Trophoblast cell (in vitro differentiated cells and primary cell): ENCODE results near the gene XRCC4.

Source experiments
- DNase-seq, 2 donors: peaks; one replicate each; pipeline ENCODE4 v3.0.0-alpha.2; 2016
- H2AFZ ChIP-seq: 2 replicates; pipeline ENCODE4 v1.6.1; 2013; ENCODE audit warnings: low read length, moderate library complexity, mild to moderate bottlenecking; ENCODE audit not compliant: insufficient read depth, poor library complexity
- H2AK5ac ChIP-seq: 2 replicates; pipeline ENCODE4 v1.6.1; 2013; ENCODE audit warnings: mild to moderate bottlenecking, low read length
- H2BK120ac ChIP-seq: 2 replicates; pipeline ENCODE4 v1.6.1; 2013; ENCODE audit warnings: low read length, mild to moderate bottlenecking, moderate library complexity; ENCODE audit not compliant: insufficient read depth, poor library complexity
- H2BK12ac ChIP-seq: 2 replicates; pipeline ENCODE4 v1.6.1; 2013; ENCODE audit warnings: mild to moderate bottlenecking, low read length, moderate library complexity
- H2BK5ac ChIP-seq: 2 replicates; pipeline ENCODE4 v1.6.1; 2013; ENCODE audit warnings: low read length, low read depth, moderate library complexity, mild to moderate bottlenecking; ENCODE audit not compliant: poor library complexity
- H3K14ac ChIP-seq: 2 replicates; pipeline ENCODE4 v1.6.1; 2013; ENCODE audit warnings: mild to moderate bottlenecking, low read length
- H3K18ac ChIP-seq: 2 replicates; pipeline ENCODE4 v1.6.1; 2013; ENCODE audit warnings: mild to moderate bottlenecking, low read length
- H3K23ac ChIP-seq: 2 replicates; pipeline ENCODE4 v1.6.1; 2013; ENCODE audit warnings: low read length
- H3K27ac ChIP-seq: 2 replicates; pipeline ENCODE4 v1.5.1; 2013; ENCODE audit warnings: low read depth, mild to moderate bottlenecking, inconsistent platforms, low read length, moderate library complexity
- H3K27me3 ChIP-seq: 2 replicates; pipeline ENCODE4 v1.6.1; 2013; ENCODE audit warnings: inconsistent platforms, mild to moderate bottlenecking, low read length, moderate library complexity; ENCODE audit not compliant: insufficient read depth
- H3K36me3 ChIP-seq, 2 experiments: 1 replicate in 1 of 2; 2 replicates in 1 of 2; pipeline ENCODE4 v1.6.1; 2013; ENCODE audit warnings: low read length in 2 of 2, mild to moderate bottlenecking in 2 of 2, moderate library complexity in 1 of 2; ENCODE audit not compliant: insufficient read depth in 2 of 2, control insufficient read depth in 1 of 2
- H3K4ac ChIP-seq: 2 replicates; pipeline ENCODE4 v1.6.1; 2013; ENCODE audit warnings: low read depth, mild to moderate bottlenecking, low read length, moderate library complexity
- H3K4me1 ChIP-seq, 2 experiments: 1 replicate in 1 of 2; 2 replicates in 1 of 2; pipeline ENCODE4 v1.6.1; 2013; ENCODE audit warnings: low read length in 2 of 2, mild to moderate bottlenecking in 2 of 2, moderate library complexity in 1 of 2; ENCODE audit not compliant: insufficient read depth in 2 of 2, control insufficient read depth in 1 of 2
- H3K4me2 ChIP-seq: 2 replicates; pipeline ENCODE4 v1.6.1; 2013; ENCODE audit warnings: inconsistent platforms, mild to moderate bottlenecking, low read length, moderate library complexity
- H3K4me3 ChIP-seq: 2 replicates; pipeline ENCODE4 v1.5.1; 2013; ENCODE audit warnings: mild to moderate bottlenecking, low read depth, low read length, inconsistent platforms
- H3K79me1 ChIP-seq: one replicate; pipeline ENCODE4 v1.6.1; 2013; ENCODE audit warnings: low read length
- H3K79me2 ChIP-seq: 2 replicates; pipeline ENCODE4 v1.6.1; 2013; ENCODE audit warnings: low read length, mild to moderate bottlenecking; ENCODE audit not compliant: control insufficient read depth, insufficient read depth, poor library complexity
- H3K9ac ChIP-seq: 2 replicates; pipeline ENCODE4 v1.6.1; 2013; ENCODE audit warnings: mild to moderate bottlenecking, low read length
- H3K9me3 ChIP-seq: 2 replicates; pipeline ENCODE4 v1.6.1; 2013; ENCODE audit warnings: low read depth, mild to moderate bottlenecking, control low read depth, inconsistent platforms, low read length; ENCODE audit not compliant: insufficient read depth
- H4K12ac ChIP-seq: 2 replicates; pipeline ENCODE4 v1.6.1; 2013; ENCODE audit warnings: low read depth, mild to moderate bottlenecking, low read length, moderate library complexity
- H4K8ac ChIP-seq: 2 replicates; pipeline ENCODE4 v1.6.1; 2013; ENCODE audit warnings: low read depth, mild to moderate bottlenecking, low read length, moderate library complexity
- H4K91ac ChIP-seq: one replicate; pipeline ENCODE4 v1.6.1; 2013; ENCODE audit warnings: low read depth, mild to moderate bottlenecking, low read length, moderate library complexity
- WGBS: extraction: QIAGEN DNeasy Blood & Tissue Kit; methylation state at CpG from one replicate; pipeline ENCODE4 v1.1.7; 2013; ENCODE audit warnings: missing lambda C conversion rate; ENCODE audit not compliant: insufficient read length, insufficient coverage; ENCODE audit errors: extremely low coverage; 5-methylcytosine and 5-hydroxymethylcytosine counted together

Gene XRCC4

GRCh38 chr5:83093692-83094091, 16.3 kb downstream of the XRCC4 start:
- Histone ChIP-seq H2BK12ac (no peak overlapping the region), H3K79me2 (no peaks in the 10 kb centered on the region), H3K9ac (no peak overlapping the region), H3K4me1 (peaks cover 6 to 8% of the 10 kb centered on the region in 2 experiments), H2BK5ac (no peak overlapping the region), H3K27ac (no peak overlapping the region), H2AFZ (no peak overlapping the region), H2BK120ac (no peak overlapping the region), H4K91ac (no peak overlapping the region), H3K23ac (no peak overlapping the region), H3K4ac (no peak overlapping the region), H3K4me3 (no peak overlapping the region), H3K9me3 (peaks cover 1% of the 10 kb centered on the region), H3K79me1 (peaks cover 4% of the 10 kb centered on the region), H2AK5ac (no peak overlapping the region), H3K27me3 (no peaks in the 10 kb centered on the region), H4K8ac (no peak overlapping the region), H3K14ac (no peak overlapping the region), H3K36me3 (peaks cover 0 to 2% of the 10 kb centered on the region in 2 experiments), H3K18ac (no peak overlapping the region), H3K4me2 (no peak overlapping the region), H4K12ac (no peak overlapping the region)
- no peak for DNase-seq
- no CpG with 5 or more reads among the region's 4 CpGs for WGBS

DNA sequence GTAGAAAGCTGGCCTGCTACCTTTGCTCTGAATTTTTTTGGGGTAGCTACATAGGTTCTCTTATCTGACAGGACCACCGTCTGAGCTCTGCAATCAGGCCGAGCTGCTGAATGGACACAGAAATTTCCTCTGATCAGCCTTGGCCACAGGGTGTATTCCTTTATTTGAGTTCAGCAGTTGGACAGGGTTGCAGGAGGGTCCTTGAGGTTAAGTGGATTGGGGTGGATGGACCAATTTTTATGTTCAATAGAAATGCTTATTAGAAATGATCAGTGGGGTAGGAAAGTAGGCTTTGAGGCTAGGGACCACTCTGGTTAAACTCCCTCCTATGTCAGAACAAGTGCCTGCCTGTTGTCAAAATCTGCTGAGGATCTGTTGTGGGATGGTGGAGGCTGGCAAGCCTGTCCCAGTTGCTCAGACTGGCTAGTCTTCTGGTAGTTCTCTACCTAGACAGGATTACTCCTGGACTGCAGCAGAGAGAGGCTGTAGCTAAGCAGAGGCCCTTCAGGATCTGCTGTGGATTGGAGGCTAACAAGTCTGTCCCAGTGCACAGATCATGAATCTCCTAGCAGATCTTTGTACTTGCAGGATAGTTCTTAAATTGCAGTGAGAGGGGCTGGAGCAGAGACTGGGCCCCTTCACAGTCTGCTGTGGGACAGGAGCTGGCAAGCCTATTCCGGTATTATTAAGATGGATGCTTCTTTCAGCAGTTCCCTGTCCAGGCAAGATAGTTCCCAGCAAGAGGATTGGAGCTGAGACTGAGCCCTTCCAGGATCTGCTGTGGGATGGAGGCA, 18.0 kb downstream of the XRCC4 start:
- Histone ChIP-seq H3K79me1 (peaks cover 4% of the 10 kb centered on the region), H2AK5ac (no peak overlapping the region), H2BK12ac (no peak overlapping the region), H3K4me3 (no peak overlapping the region), H2BK5ac (no peak overlapping the region), H3K9ac (no peak overlapping the region), H3K9me3 (no peaks in the 10 kb centered on the region), H2BK120ac (no peak overlapping the region), H3K36me3 (no peaks in the 10 kb centered on the region), H3K4ac (no peak overlapping the region), H3K4me1 (peaks cover 6 to 8% of the 10 kb centered on the region in 2 experiments), H3K79me2 (no peaks in the 10 kb centered on the region), H3K27me3 (no peaks in the 10 kb centered on the region), H4K12ac (no peak overlapping the region), H3K27ac (peak overlapping the region; percentile 13), H3K18ac (no peak overlapping the region), H3K14ac (no peak overlapping the region), H3K4me2 (no peak overlapping the region), H3K23ac (no peak overlapping the region), H4K8ac (no peak overlapping the region), H4K91ac (no peak overlapping the region), H2AFZ (no peak overlapping the region)
- WGBS: no CpG with 5 or more reads among the region's 3 CpGs
- DNase-seq: no peak

- no peak overlapping the region for H2BK12ac ChIP-seq
- no peak overlapping the region for H3K9ac ChIP-seq
- no peak overlapping the region for H4K8ac ChIP-seq
- no CpG with 5 or more reads among the region's 6 CpGs for WGBS
- peak; percentile 76 to 88 for DNase-seq
- no peaks in the 10 kb centered on the region for H3K36me3 ChIP-seq
- no peak overlapping the region for H3K4me3 ChIP-seq
- peaks cover 4% of the 10 kb centered on the region for H3K79me1 ChIP-seq
- H3K14ac ChIP-seq: no peak overlapping the region
- no peak overlapping the region for H3K18ac ChIP-seq
- H2BK5ac ChIP-seq: peak overlapping the region; percentile 51
- no peak overlapping the region for H4K12ac ChIP-seq
- peak overlapping the region; percentile 17 for H3K4me2 ChIP-seq
- no peak overlapping the region for H2AK5ac ChIP-seq
- peak overlapping the region; percentile 35 for H4K91ac ChIP-seq
- no peaks in the 10 kb centered on the region for H3K79me2 ChIP-seq
- no peaks in the 10 kb centered on the region for H3K9me3 ChIP-seq
- H2BK120ac ChIP-seq: peak overlapping the region; percentile 63
- H3K27me3 ChIP-seq: no peaks in the 10 kb centered on the region
- H3K27ac ChIP-seq: peak overlapping the region; percentile 36
- H3K4me1 ChIP-seq: peaks cover 6 to 8% of the 10 kb centered on the region in 2 experiments
- no peak overlapping the region for H2AFZ ChIP-seq
- H3K4ac ChIP-seq: no peak overlapping the region
- no peak overlapping the region for H3K23ac ChIP-seq
Measured at GRCh38 chr5:83095957-83096539, 18.7 kb downstream of the XRCC4 start.

- Histone ChIP-seq H3K4me2 (no peak overlapping the region), H3K4ac (no peak overlapping the region), H3K18ac (no peak overlapping the region), H2AFZ (no peak overlapping the region), H3K36me3 (no peaks in the 10 kb centered on the region), H2BK120ac (no peak overlapping the region), H2BK12ac (no peak overlapping the region), H3K4me1 (peaks cover 6 to 8% of the 10 kb centered on the region in 2 experiments), H4K91ac (no peak overlapping the region), H3K79me2 (no peaks in the 10 kb centered on the region), H4K12ac (no peak overlapping the region), H3K27ac (no peak overlapping the region), H3K9me3 (no peaks in the 10 kb centered on the region), H4K8ac (no peak overlapping the region), H3K27me3 (no peaks in the 10 kb centered on the region), H2AK5ac (no peak overlapping the region), H3K9ac (no peak overlapping the region), H3K4me3 (no peak overlapping the region), H2BK5ac (no peak overlapping the region), H3K14ac (no peak overlapping the region), H3K79me1 (peaks cover 4% of the 10 kb centered on the region), H3K23ac (no peak overlapping the region)
- WGBS: no CpG with 5 or more reads among the region's 2 CpGs
- DNase-seq: no peak
Measured at GRCh38 chr5:83096660-83097339, 19.5 kb downstream of the XRCC4 start.
